ENCODE measurements around the gene ZNF92.
"Not testable (repeated sequence)": the region's sequence is repeated elsewhere in the genome, so short reads cannot be mapped to it uniquely, and the experiment has no call there.

Gene ZNF92

GRCh38 chr7:65429642-65430343 is 56.1 kb downstream of the ZNF92 start:
- no peak for DNase-seq (ENCODE audit: low spot score)

- DNase-seq (ENCODE audit: low spot score), result no peak
These were observed 56.9 kb downstream of the ZNF92 start for GRCh38 chr7:65430344-65431186.

- no peak for DNase-seq (ENCODE audit: low spot score)
These were observed 60.7 kb downstream of the ZNF92 start for GRCh38 chr7:65434307-65434706.

- no peak for DNase-seq (ENCODE audit: low spot score)
These were observed 62.5 kb downstream of the ZNF92 start for GRCh38 chr7:65436163-65436562.

GRCh38 chr7:65438598-65438997 is 64.9 kb downstream of the ZNF92 start:
- no peak for DNase-seq (ENCODE audit: low spot score)

GRCh38 chr7:65441010-65441409 is 67.4 kb downstream of the ZNF92 start:
- DNase-seq (ENCODE audit: low spot score), result no peak

GRCh38 chr7:65444205-65444842 is 70.7 kb downstream of the ZNF92 start:
- no peak for DNase-seq (ENCODE audit: low spot score)

GRCh38 chr7:65444899-65445823 is 71.5 kb downstream of the ZNF92 start:
- DNase-seq (ENCODE audit: low spot score), result no peak

GRCh38 chr7:65447041-65447440 is 73.4 kb downstream of the ZNF92 start:
- not testable (repeated sequence) for DNase-seq (ENCODE audit: low spot score)

- no peak for DNase-seq (ENCODE audit: low spot score)
These were observed 75.3 kb downstream of the ZNF92 start for GRCh38 chr7:65448816-65449504.

GRCh38 chr7:65449505-65449852 is 75.8 kb downstream of the ZNF92 start:
- DNase-seq (ENCODE audit: low spot score), result no peak
